HUES64 (cell line): Measurements from ENCODE around the gene IFNL4. TPM values are rescaled to one million over a fixed set of nuclear protein-coding genes. Genes with fewer than 3 reads are reported as not detected.
A peak's percentile ranks its signal among the peaks of the same experiment; 100 is the strongest.
"Not testable (repeated sequence)": the region's sequence is repeated elsewhere in the genome, so short reads cannot be mapped to it uniquely, and the experiment has no call there.

Experiments used
- H3K27ac ChIP-seq: 2 replicates; pipeline ENCODE4 v1.7.0; 2013; ENCODE audit warnings: low read depth, low read length, inconsistent platforms
- H3K27me3 ChIP-seq: 2 replicates; pipeline ENCODE4 v1.6.1; 2013; ENCODE audit warnings: mild to moderate bottlenecking, low read length; ENCODE audit not compliant: insufficient read depth
- H3K36me3 ChIP-seq: 2 replicates; pipeline ENCODE4 v1.6.1; 2013; ENCODE audit warnings: mild to moderate bottlenecking, low read length; ENCODE audit not compliant: insufficient read depth
- H3K4me1 ChIP-seq: 2 replicates; pipeline ENCODE4 v1.6.1; 2013; ENCODE audit warnings: mild to moderate bottlenecking, low read length, moderate library complexity; ENCODE audit not compliant: insufficient read depth
- H3K4me3 ChIP-seq: 2 replicates; pipeline ENCODE4 v1.5.1; 2013; ENCODE audit warnings: mild to moderate bottlenecking, low read length, moderate library complexity
- H3K9ac ChIP-seq: 2 replicates; pipeline ENCODE4 v1.6.1; 2013; ENCODE audit warnings: mild to moderate bottlenecking, low read depth, low read length
- H3K9me3 ChIP-seq: 2 replicates; pipeline ENCODE4 v1.6.1; 2013; ENCODE audit warnings: low read depth, low read length; ENCODE audit not compliant: insufficient read depth
- WGBS: fragments of 150-250, 120-280 bp; methylation state at CpG from one replicate; pipeline ENCODE4 v1.1.7; 2013; ENCODE audit warnings: missing lambda C conversion rate; 5-methylcytosine and 5-hydroxymethylcytosine counted together
- polyA plus RNA-seq, 2 experiments: library from polyadenylated mRNA; stranded (reverse); fragments of 50-300 nt; gene quantifications; one replicate each; pipeline ENCODE4 v1.2.3, GENCODE V29; 2013

The IFNL4 gene
- polyA plus RNA-seq (2013, experiment 1 of 2), result not detected
- not detected for polyA plus RNA-seq (2013, experiment 2 of 2)

DNA sequence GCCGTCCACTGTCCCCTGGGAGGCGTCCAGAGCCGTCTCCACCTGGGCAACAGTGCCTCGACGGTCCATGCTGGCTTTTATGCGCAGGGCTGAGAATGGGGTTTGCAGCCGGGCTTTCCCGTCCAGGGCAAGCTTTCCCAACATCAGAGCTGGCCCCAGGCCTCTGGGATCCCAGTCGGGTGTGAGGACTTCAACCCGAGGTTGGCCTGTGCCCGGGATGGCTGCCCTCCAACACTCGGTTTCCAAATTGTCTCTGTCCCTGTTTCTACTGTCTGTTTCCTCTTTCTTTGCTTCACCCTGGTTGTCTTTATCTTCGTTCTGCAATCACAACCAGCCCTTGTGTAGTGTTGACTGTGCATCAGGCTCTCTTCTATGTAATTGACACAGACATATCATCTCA is at the start of gene IFNL4:
IFNL4 (minus strand) TSS at position 51 of the 400 bp plus-strand sequence.
- Histone ChIP-seq H3K4me3 (peak within 1 kb of the TSS; percentile 40), H3K4me1 (no peaks in the 10 kb centered on the region; the same call in 1 of the 2 replicates), H3K27me3 (peaks cover 56% of the 10 kb centered on the region), H3K9me3 (no peaks in the 10 kb centered on the region), H3K36me3 (no peaks in the 10 kb centered on the region), H3K27ac (no peak within 1 kb of the TSS), H3K9ac (no peak within 1 kb of the TSS; the same call in 1 of the 2 replicates)
- WGBS, result 70% methylated on average over 13 of the region's 13 CpGs

DNA sequence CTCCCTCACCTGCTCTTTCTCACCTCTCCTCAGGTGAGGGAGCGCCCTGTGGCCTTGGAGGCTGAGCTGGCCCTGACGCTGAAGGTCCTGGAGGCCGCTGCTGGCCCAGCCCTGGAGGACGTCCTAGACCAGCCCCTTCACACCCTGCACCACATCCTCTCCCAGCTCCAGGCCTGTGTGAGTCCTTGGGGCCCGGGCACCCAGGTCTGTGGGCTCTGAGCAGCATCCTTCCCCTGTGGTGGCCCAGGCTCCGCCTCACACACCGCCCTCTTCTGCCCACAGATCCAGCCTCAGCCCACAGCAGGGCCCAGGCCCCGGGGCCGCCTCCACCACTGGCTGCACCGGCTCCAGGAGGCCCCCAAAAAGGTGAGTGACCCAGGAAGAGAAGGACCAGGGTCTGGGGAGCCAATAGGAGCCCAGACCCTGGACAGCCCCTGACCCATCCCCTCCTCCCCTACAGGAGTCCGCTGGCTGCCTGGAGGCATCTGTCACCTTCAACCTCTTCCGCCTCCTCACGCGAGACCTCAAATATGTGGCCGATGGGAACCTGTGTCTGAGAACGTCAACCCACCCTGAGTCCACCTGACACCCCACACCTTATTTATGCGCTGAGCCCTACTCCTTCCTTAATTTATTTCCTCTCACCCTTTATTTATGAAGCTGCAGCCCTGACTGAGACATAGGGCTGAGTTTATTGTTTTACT is 49.4 kb upstream of the IFNL4 start:
- 81% methylated on average over 17 of the region's 17 CpGs for WGBS
- no peaks in the 10 kb centered on the region for H3K9me3 ChIP-seq
- H3K9ac ChIP-seq, result no peak overlapping the region
- H3K27ac ChIP-seq, result no peak overlapping the region
- no peaks in the 10 kb centered on the region for H3K4me1 ChIP-seq
- H3K36me3 ChIP-seq, result no peaks in the 10 kb centered on the region
- H3K4me3 ChIP-seq, result no peak overlapping the region
- H3K27me3 ChIP-seq, result no peaks in the 10 kb centered on the region; the same call in 1 of the 2 replicates

DNA sequence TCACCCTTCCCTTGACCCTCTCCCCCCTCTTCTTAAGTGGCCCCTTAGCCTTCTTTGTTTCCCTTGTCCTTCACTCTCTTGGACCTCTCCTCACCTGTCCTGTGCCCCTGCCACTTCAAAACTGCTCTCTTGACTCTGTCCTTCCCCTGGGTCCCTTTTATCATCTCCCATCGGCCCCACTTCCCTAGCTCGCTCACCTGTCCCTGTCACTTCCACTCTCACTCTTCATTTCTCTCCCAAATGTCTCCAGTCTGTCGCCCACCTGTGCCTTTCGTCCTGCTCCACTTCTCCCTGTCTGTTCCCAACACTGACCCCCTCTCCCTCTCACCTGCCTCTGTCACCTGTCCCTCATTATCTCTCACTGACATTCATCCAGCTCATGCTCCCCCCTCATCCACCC is 48.2 kb upstream of the IFNL4 start:
- Histone ChIP-seq H3K27me3 (no peaks in the 10 kb centered on the region; the same call in 1 of the 2 replicates), H3K36me3 (no peaks in the 10 kb centered on the region), H3K9me3 (no peaks in the 10 kb centered on the region), H3K9ac (no peak overlapping the region), H3K4me1 (no peaks in the 10 kb centered on the region), H3K27ac (no peak overlapping the region), H3K4me3 (no peak overlapping the region)
- WGBS, result 89% methylated on average over 4 of the region's 4 CpGs

DNA sequence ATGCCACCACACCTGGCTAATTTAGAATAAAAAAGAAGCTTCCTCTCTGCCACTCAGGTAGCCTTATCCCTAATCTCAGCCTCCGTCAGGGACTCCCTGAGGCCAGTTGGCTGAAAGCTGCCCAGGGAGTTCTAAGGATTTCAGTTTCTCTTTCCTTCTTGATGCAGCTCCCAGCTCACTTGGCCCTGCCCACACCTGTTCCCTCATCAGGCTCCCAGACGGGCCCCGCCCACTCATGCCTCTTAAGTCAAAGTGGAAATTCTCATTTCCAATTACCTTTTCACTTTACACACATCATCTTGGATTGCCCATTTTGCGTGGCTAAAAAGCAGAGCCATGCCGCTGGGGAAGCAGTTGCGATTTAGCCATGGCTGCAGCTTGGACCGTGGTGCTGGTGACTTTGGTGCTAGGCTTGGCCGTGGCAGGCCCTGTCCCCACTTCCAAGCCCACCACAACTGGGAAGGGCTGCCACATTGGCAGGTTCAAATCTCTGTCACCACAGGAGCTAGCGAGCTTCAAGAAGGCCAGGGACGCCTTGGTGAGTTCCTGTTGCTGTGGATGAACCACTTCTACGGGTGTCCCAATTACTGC is 47.5 kb upstream of the IFNL4 start, which contains the start of gene IFNL1:
IFNL1 (plus strand) TSS at position 353 of the 591 bp plus-strand sequence; CDS start at position 368, 15 bp downstream.
- H3K36me3 ChIP-seq, result no peaks in the 10 kb centered on the region
- H3K27ac ChIP-seq, result no peak within 1 kb of the TSS
- H3K27me3 ChIP-seq, result no peaks in the 10 kb centered on the region; the same call in 1 of the 2 replicates
- H3K9ac ChIP-seq, result no peak within 1 kb of the TSS
- H3K4me3 ChIP-seq, result no peak within 1 kb of the TSS
- 82% methylated on average over 11 of the region's 11 CpGs for WGBS
- H3K9me3 ChIP-seq, result no peaks in the 10 kb centered on the region
- H3K4me1 ChIP-seq, result no peaks in the 10 kb centered on the region

DNA sequence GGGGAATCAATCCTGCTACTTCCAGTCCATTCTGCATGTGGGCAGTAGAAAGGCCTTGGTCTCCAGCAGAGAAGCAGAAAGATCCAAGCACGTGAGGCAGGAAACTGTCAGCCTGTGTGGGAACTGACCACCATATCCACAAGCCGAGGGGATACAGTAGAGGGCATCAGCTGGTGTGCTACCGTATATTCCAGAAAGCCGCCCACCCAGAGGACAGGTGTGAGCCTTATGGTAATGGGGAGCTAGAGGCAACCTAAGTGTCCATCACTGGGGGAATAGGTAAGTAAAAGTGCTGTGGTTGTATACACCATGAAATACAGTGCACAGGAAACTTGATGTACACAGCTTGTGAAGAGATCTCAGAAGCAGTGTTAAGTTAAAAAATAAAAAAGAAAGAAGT is 44.7 kb upstream of the IFNL4 start:
- no peaks in the 10 kb centered on the region for H3K4me1 ChIP-seq
- H3K9ac ChIP-seq, result no peak overlapping the region
- no peaks in the 10 kb centered on the region for H3K9me3 ChIP-seq
- H3K27me3 ChIP-seq, result peaks cover 7% of the 10 kb centered on the region
- H3K36me3 ChIP-seq, result no peaks in the 10 kb centered on the region
- WGBS, result 70% methylated on average over 4 of the region's 4 CpGs
- H3K4me3 ChIP-seq, result no peak overlapping the region
- no peak overlapping the region for H3K27ac ChIP-seq

DNA sequence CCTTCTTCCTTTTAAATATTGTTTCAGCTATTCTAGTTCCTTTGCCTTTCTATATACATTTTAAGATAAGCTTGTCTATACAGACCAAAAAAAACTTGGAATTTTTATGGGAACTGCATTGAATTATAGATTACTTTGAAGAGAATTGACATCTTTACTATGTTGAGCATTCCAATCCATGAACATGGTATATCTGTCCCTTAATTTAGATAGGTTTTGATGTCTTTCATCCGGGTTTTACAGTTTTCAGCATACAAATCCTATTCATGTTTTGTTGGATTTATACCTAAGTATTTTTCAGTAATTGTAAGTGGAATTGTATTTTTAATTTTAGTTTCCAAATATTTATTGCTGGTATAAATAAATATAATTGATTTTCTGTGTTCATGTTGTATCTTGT is 35.4 kb upstream of the IFNL4 start:
- H3K4me3 ChIP-seq, result no peak overlapping the region
- H3K36me3 ChIP-seq, result no peaks in the 10 kb centered on the region
- H3K9ac ChIP-seq, result no peak overlapping the region
- no peak overlapping the region for H3K27ac ChIP-seq
- peaks cover 11% of the 10 kb centered on the region for H3K27me3 ChIP-seq
- peaks cover 7% of the 10 kb centered on the region; the same call in 1 of the 2 replicates for H3K9me3 ChIP-seq
- WGBS, result no CpG with 5 or more reads among the region's 1 CpG
- H3K4me1 ChIP-seq, result no peaks in the 10 kb centered on the region

DNA sequence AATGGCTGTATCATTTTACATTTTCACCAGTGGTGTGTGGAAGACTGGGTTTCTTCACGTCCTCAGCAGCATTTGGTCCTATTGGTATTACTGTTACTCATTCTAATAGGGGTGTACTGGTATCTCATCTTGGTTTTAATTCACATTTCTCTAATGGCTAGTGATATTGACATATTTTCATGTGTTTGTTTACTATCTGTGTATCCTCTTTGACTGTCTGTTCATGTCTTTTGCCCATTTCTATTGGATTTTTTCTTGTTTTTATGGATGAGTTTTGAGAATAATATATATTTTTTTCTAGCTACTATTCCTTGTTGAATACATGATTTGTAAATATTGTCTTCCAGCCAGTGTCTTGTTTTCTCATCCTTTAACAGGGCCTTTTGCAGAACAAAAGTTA is 33.4 kb upstream of the IFNL4 start:
- Histone ChIP-seq H3K9ac (no peak overlapping the region), H3K27ac (no peak overlapping the region), H3K4me3 (no peak overlapping the region), H3K9me3 (peaks cover 7% of the 10 kb centered on the region; the same call in 1 of the 2 replicates), H3K36me3 (no peaks in the 10 kb centered on the region), H3K27me3 (peaks cover 2% of the 10 kb centered on the region; the same call in 1 of the 2 replicates), H3K4me1 (no peaks in the 10 kb centered on the region)
- WGBS, result 71% methylated on average over 1 of the region's 1 CpG

DNA sequence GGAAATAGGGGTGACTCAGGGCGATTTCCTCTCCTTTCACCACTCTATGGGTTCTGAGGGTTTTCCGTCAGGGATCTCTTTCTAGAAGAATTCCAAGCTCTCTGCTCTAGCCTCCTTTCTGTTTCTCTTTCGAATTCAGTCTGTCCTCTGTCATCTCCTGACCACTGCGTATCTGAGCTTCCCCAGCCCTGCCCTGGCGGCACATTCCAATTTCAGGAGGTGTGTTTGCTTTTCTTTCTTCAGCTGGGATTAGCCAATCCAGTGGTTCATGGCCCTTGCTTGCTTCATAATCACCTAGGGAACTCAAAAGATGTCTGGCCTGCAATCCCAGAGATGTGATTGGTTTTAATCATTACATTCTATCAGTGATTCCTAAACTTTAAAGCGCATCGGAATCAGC is 28.9 kb upstream of the IFNL4 start:
- no peaks in the 10 kb centered on the region for H3K36me3 ChIP-seq
- WGBS, result 80% methylated on average over 7 of the region's 7 CpGs
- no peak overlapping the region for H3K9ac ChIP-seq
- H3K4me3 ChIP-seq, result no peak overlapping the region
- no peaks in the 10 kb centered on the region for H3K4me1 ChIP-seq
- 0 out of 2 replicates have a peak, but pooled peaks cover 10% of the 10 kb centered on the region for H3K27me3 ChIP-seq
- H3K27ac ChIP-seq, result no peak overlapping the region
- no peaks in the 10 kb centered on the region for H3K9me3 ChIP-seq

DNA sequence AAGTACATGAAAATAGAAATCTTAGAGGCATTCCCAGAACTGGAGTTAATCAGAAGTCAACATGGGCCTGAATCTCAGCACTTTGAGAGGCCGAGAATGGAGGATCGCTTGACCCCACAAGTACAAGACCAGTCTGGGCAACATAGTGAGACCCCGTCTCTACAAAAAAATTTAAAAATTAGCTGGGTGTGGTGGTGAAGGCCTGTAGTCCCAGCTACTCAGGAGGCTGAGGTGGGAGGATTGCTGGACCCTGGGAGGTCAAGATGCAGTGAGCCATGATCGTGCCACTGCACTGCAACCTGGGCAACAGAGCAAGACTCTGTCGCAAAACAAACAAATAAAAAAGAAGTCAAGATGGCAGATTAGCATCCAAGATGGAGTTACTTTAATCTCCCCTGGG is 28.1 kb upstream of the IFNL4 start:
- no peaks in the 10 kb centered on the region for H3K36me3 ChIP-seq
- 96% methylated on average over 5 of the region's 5 CpGs for WGBS
- H3K4me3 ChIP-seq, result no peak overlapping the region
- H3K27me3 ChIP-seq, result 0 out of 2 replicates have a peak, but pooled peaks cover 10% of the 10 kb centered on the region
- no peaks in the 10 kb centered on the region for H3K9me3 ChIP-seq
- no peak overlapping the region for H3K27ac ChIP-seq
- no peak overlapping the region for H3K9ac ChIP-seq
- no peaks in the 10 kb centered on the region for H3K4me1 ChIP-seq

DNA sequence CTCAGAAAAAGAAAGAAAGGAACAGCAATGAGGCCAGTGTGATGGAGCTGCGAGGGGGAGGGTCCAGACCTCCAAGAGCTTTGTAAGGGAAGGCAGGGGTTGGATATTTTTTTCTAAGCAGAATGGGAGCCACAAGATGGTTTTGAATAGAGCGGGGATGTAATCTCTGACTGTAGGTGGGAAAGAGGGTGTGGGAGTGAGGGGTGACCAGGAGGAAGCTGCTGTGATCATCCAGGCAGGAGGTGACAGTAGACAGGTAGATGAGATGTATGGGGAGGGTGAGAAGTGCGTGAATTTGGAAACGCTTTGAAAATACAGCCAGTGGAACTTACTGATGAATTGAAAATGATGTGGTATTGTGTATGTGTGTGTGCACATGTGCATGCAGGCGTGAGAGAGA is 26.9 kb upstream of the IFNL4 start:
- Histone ChIP-seq H3K27me3 (0 out of 2 replicates have a peak, but pooled peaks cover 10% of the 10 kb centered on the region), H3K36me3 (no peaks in the 10 kb centered on the region), H3K4me3 (no peak overlapping the region), H3K27ac (no peak overlapping the region), H3K9ac (no peak overlapping the region), H3K4me1 (no peaks in the 10 kb centered on the region), H3K9me3 (no peaks in the 10 kb centered on the region)
- 84% methylated on average over 5 of the region's 5 CpGs for WGBS

DNA sequence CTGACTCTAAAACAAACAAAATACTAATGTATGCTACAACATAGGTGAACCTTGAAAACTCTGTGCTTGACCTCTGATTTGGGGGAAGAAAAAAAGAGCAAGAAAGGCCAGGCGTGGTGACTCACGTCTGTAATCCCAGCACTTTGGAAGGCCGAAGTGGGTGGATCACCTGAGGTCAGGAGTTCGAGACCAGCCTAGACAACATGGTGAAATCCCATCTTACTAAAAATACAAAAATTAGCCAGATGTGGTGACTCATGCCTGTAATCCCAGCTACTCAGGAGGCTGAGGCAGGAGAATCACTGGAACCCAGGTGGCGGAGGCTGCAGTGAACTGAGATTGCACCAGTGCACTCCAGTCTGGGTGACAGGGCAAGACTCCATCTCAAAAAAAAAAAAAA is 25.2 kb upstream of the IFNL4 start:
- H3K9me3 ChIP-seq, H3K4me3 ChIP-seq, H3K36me3 ChIP-seq, H3K27me3 ChIP-seq, H3K9ac ChIP-seq, H3K27ac ChIP-seq, H3K4me1 ChIP-seq: not testable (repeated sequence)
- 92% methylated on average over 5 of the region's 5 CpGs for WGBS
